GM18861 (cell line): ENCODE measurements around the gene WNK2.
"Not testable (repeated sequence)": the region's sequence is repeated elsewhere in the genome, so short reads cannot be mapped to it uniquely, and the experiment has no call there.

Experiments
- ATAC-seq: cut with Tn5 transposase; IDR thresholded peaks from one replicate; pipeline ENCODE4 v1.9.1; 2021; ENCODE audit not compliant: unreplicated experiment

Gene WNK2

DNA sequence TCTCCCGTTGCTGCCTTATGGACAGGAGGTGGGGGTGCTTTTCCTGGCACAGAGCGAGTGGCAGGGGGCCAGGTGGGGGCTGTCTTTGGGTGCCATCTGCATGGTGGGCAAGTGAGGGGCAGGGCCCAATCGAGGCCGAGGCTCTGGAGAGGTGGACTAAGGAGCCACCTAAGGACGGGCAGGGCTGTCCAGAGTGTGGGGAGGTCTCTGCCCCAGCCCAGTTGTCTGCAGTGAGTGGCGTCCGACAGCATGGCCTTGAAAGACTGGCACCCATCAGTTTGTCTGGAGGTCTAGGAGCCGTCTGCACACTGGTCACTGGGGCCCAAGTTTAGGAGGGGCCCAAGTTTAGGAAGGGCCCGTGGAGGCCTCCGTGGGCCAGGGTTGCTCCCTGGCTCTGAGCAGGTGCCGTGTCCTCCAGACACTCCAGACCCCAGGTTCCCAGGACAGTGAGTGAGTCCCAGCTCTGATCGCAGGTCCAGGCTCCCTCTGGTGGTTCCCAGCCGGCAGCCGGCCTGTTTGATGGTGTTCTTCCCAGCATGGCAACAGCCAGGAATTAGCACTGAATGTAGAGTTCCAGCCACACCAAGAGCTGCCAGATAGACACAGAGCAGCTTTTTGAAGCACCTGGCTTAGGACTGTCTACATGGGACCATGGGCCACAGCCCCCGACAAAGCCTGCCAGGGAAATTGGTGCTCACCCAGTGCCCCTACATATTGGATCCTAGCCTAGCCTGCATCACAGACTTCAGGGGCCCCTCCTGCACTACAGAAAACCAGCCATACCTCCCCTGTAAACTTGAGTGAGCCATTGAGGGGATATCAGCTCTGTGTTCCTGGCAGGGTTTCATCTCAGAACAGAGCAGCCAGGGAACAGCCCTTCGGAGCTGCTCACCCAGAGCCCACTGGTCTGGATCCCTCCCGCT lies 120.9 kb downstream of the WNK2 start:
- ATAC-seq: no peak

GRCh38 chr9:93305497-93306020 lies 121.6 kb downstream of the WNK2 start:
- ATAC-seq: no peak

DNA sequence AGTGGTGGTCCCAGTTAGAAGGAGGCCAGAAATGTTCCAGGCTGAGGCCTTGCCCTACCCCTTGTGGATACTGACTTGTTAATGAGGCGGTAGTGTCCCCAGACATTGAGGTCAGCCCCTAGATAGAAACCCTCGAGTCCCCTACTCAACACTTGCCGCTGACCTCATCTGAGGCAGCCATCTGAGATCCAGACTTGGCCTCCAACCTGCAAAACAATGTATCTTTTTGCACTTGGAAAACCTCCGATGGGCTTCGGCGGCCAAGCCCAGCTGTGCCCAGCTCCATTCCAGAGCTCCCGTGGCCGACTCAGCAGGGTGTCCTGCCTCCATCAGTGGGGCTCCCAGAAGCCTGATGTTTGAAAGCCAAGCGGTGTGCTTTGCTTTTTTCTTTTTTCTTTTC lies 122.1 kb downstream of the WNK2 start:
- ATAC-seq: no peak

DNA sequence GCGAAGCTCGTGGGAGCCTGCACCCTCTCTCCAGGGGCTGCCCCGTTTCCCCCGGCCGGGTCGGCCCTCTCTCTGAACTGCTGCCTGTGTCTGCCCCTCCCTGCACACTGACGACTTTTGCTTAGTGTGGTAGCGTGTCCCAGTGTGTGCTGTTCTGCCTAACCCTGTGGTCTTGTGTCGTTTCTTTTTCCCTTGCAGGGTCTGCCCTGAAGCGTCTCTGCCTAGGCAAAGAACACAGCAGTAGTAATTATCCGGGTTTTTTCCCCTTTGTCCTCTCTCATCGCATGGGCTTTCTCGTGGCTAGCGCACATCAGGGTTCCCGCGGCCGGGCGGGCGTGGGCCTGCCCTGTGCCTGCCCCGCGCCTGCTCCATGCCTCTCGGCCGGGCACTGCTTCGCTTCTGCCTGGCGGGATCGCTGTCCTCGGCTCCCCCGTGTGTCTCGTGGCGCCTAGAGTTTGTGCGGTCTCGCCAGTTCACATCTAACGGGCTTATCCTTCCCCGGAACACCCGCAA lies 122.7 kb downstream of the WNK2 start:
- ATAC-seq: no peak

- no peak for ATAC-seq
These were observed 123.7 kb downstream of the WNK2 start for GRCh38 chr9:93307468-93308157.

- ATAC-seq: no peak
These were observed 124.2 kb downstream of the WNK2 start for GRCh38 chr9:93308158-93308602.

- ATAC-seq: no peak
These were observed 124.7 kb downstream of the WNK2 start for GRCh38 chr9:93308676-93309075.

DNA sequence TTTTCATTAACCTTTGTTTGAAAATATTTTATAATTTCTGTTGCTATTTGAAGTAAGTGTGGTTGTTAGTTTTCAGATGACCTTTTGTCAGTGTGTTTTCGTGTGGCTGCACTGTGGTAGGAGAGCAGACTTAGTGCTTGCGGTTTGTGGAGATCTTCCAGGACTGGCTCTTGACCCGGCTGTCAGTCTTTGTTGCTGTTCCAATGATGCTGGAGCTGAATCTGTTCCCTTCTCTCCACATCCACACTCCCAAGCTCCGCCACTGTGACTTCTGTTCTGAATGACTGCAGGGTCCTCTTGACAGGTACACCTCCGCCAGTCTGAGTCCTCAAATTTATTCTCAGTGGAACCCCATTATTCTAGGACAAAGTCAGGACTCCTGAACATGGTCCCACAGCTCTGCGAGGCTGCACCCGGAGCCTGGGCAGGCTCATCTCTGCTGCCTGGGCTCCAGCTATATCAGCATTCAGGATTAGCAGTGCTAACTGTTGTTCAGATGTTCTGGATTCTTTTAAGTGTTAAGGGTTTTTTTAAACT lies 126.0 kb downstream of the WNK2 start:
- no peak for ATAC-seq

GRCh38 chr9:93315118-93315517 lies 131.2 kb downstream of the WNK2 start:
- ATAC-seq: no peak

- no peak for ATAC-seq
These were observed 132.0 kb downstream of the WNK2 start for GRCh38 chr9:93315960-93316359.

- ATAC-seq: no peak
These were observed 133.0 kb downstream of the WNK2 start for GRCh38 chr9:93316726-93317494.

DNA sequence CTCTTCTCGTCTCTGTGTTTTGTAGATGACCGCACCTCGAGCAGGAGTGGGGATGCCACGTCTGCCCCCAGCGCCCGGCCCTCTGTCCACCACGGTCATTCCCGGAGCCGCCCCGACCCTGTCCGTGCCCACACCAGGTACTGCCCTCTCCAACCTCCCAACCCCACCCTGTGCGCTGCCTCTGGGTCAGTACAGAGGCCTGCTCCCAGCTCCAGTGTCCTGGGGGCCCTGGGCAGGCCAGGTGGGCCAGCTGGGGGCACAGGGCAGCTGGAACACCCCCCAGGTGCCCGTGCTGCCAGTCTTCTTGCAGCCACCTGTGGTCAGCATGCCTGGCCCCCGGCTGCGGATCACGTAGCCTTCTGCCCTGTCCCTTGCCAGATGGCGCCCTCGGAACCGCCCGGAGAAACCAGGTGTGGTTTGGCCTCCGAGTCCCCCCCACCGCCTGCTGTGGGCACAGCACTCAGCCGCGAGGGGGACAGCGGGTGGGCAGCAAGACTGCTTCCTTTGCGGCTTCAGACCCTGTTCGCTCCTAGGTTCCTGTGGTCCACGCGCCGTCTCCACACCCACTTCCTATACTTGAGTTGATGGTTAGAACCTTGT lies 133.7 kb downstream of the WNK2 start:
- ATAC-seq: no peak

DNA sequence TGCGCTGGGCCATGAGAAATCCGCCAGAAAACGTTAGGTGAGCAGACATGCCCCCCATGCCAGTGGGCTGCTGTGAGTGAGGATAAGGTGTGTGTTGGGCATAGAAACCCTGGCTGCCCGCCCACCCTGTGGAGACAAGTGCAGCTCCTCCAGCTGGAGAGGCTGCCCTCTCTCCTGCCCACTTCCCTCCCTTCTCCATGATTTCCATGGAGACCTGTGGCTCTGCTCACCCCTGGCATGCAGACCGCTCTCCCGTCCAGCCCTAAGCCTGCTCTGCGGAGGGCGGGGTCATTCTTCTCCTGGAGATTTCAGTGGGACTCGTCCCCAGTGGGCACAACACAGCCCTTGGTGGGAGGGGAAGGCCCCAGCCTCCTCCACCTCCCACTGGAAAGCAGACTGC lies 134.5 kb downstream of the WNK2 start:
- ATAC-seq: no peak

GRCh38 chr9:93319301-93319991 lies 135.5 kb downstream of the WNK2 start:
- ATAC-seq: no peak

DNA sequence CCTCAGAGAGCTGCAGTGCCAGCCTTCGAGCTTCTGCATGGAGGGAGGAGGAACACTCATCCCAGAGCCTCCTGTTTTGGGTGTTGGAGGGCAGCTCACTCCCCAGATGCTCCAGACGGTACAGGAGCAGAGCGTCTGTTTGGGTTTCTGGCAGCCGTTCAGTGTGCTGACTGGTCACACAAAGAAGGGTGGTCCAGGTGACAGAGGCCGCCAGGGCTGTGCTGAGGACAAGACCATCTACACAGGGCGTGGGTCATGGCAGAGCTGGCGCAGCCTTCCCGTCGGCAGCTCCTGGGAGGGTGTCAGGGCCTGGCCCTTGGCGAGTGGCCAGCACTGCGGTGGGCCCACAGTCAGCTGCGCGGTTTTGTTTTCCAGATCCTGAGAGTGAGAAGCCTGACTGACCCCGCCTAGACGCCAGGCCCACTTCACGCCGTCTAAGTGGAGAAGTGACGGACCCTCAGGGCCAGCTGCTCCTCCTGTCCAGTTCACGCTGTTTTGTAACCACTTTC lies 136.1 kb downstream of the WNK2 start:
- ATAC-seq: no peak

GRCh38 chr9:93320591-93321219 lies 136.8 kb downstream of the WNK2 start:
- no peak for ATAC-seq

GRCh38 chr9:93321220-93321610 lies 137.3 kb downstream of the WNK2 start:
- ATAC-seq: no peak

- ATAC-seq: not testable (repeated sequence)
These were observed 139.6 kb downstream of the WNK2 start for GRCh38 chr9:93323446-93323954.
